ENCODE measurements around the gene SSBP2.
"Not testable (repeated sequence)": the region's sequence is repeated elsewhere in the genome, so short reads cannot be mapped to it uniquely, and the experiment has no call there.

SSBP2 gene

GRCh38 chr5:81486711-81487110, 264.2 kb downstream of the SSBP2 start:
- no peak for DNase-seq (ENCODE audit: low read depth in 1 of 2, low spot score in 1 of 2)
- Histone ChIP-seq H3K27ac (replicated peaks) (no peak overlapping the region), H3K4me3 (replicated peaks; ENCODE audit: insufficient read depth, low read length) (no peak overlapping the region), H3K27me3 (ENCODE audit: insufficient read depth, poor library complexity, severe bottlenecking) (no peaks in the 10 kb centered on the region)
- no peak for TF ChIP-seq GABPA (IDR thresholded peaks at IDR 0.05; ENCODE audit: low read depth)

GRCh38 chr5:81482595-81482994, 268.3 kb downstream of the SSBP2 start:
- TF ChIP-seq CTCF (IDR thresholded peaks at IDR 0.05; ENCODE audit: insufficient read depth, low read length): no peak
- TF ChIP-seq GABPA (IDR thresholded peaks at IDR 0.05; ENCODE audit: low read depth): no peak
- no peak for TF ChIP-seq SPI1 (IDR thresholded peaks at IDR 0.05; ENCODE audit: borderline replicate concordance, low read depth)
- no peak for TF ChIP-seq POLR2AphosphoS5 (IDR thresholded peaks at IDR 0.05; ENCODE audit: low read depth)
- TF ChIP-seq REST (IDR thresholded peaks at IDR 0.05; ENCODE audit: insufficient replicate concordance, low read depth): no peak
- no peak overlapping the region for H3K4me3 ChIP-seq (replicated peaks; ENCODE audit: insufficient read depth, low read length)
- no peak overlapping the region for H3K27ac ChIP-seq (replicated peaks)
- H3K27me3 ChIP-seq (ENCODE audit: insufficient read depth, poor library complexity, severe bottlenecking): no peaks in the 10 kb centered on the region
- DNase-seq (ENCODE audit: low read depth in 1 of 2, low spot score in 1 of 2): no peak

- not testable (repeated sequence) for DNase-seq (ENCODE audit: low read depth in 1 of 2, low spot score in 1 of 2); H3K4me3 ChIP-seq (replicated peaks; ENCODE audit: insufficient read depth, low read length); H3K27ac ChIP-seq (replicated peaks); H3K27me3 ChIP-seq (ENCODE audit: insufficient read depth, poor library complexity, severe bottlenecking)
Observed at GRCh38 chr5:81473395-81473794, 277.5 kb downstream of the SSBP2 start.

GRCh38 chr5:81469676-81470075, 281.2 kb downstream of the SSBP2 start:
- TF ChIP-seq GABPA (IDR thresholded peaks at IDR 0.05; ENCODE audit: low read depth): no peak
- TF ChIP-seq POLR2AphosphoS5 (IDR thresholded peaks at IDR 0.05; ENCODE audit: low read depth): no peak
- TF ChIP-seq REST (IDR thresholded peaks at IDR 0.05; ENCODE audit: insufficient replicate concordance, low read depth): no peak
- no peak for TF ChIP-seq SPI1 (IDR thresholded peaks at IDR 0.05; ENCODE audit: borderline replicate concordance, low read depth)
- no peak for TF ChIP-seq CTCF (IDR thresholded peaks at IDR 0.05; ENCODE audit: insufficient read depth, low read length)
- H3K27me3 ChIP-seq (ENCODE audit: insufficient read depth, poor library complexity, severe bottlenecking): no peaks in the 10 kb centered on the region

GRCh38 chr5:81450940-81451339, 300.0 kb downstream of the SSBP2 start:
- Histone ChIP-seq H3K4me3 (replicated peaks; ENCODE audit: insufficient read depth, low read length) (no peak overlapping the region), H3K27ac (replicated peaks) (no peak overlapping the region), H3K27me3 (ENCODE audit: insufficient read depth, poor library complexity, severe bottlenecking) (no peaks in the 10 kb centered on the region)
- DNase-seq (ENCODE audit: low read depth in 1 of 2, low spot score in 1 of 2): no peak
- TF ChIP-seq POLR2AphosphoS5 (IDR thresholded peaks at IDR 0.05; ENCODE audit: low read depth): no peak
- TF ChIP-seq REST (IDR thresholded peaks at IDR 0.05; ENCODE audit: insufficient replicate concordance, low read depth): no peak
- TF ChIP-seq GABPA (IDR thresholded peaks at IDR 0.05; ENCODE audit: low read depth): no peak
- no peak for TF ChIP-seq SPI1 (IDR thresholded peaks at IDR 0.05; ENCODE audit: borderline replicate concordance, low read depth)
- TF ChIP-seq CTCF (IDR thresholded peaks at IDR 0.05; ENCODE audit: insufficient read depth, low read length): no peak

More at GRCh38 chr5:81469676-81470075, 281.2 kb downstream of the SSBP2 start:
- DNase-seq (ENCODE audit: low read depth in 1 of 2, low spot score in 1 of 2): no peak
- no peak overlapping the region for H3K27ac ChIP-seq (replicated peaks)
- H3K4me3 ChIP-seq (replicated peaks; ENCODE audit: insufficient read depth, low read length): no peak overlapping the region

Measured in HL-60 (cell line).